CD4-positive, alpha-beta T cell treated with Interleukin-4 for 1 hour (primary cell): ENCODE data around the gene SLCO4A1.

Experiments used
- DNase-seq, 2 donors: peaks; one replicate each; pipeline ENCODE4 v3.0.0-alpha.2; 2020 to 2022

SLCO4A1 gene

GRCh38 chr20:62607366-62608217 lies 34.7 kb upstream of the SLCO4A1 start:
- DNase-seq, result no peak

GRCh38 chr20:62608218-62608565 lies 34.1 kb upstream of the SLCO4A1 start:
- DNase-seq, result no peak

GRCh38 chr20:62609279-62609720 lies 33.0 kb upstream of the SLCO4A1 start:
- DNase-seq, result no peak

DNA sequence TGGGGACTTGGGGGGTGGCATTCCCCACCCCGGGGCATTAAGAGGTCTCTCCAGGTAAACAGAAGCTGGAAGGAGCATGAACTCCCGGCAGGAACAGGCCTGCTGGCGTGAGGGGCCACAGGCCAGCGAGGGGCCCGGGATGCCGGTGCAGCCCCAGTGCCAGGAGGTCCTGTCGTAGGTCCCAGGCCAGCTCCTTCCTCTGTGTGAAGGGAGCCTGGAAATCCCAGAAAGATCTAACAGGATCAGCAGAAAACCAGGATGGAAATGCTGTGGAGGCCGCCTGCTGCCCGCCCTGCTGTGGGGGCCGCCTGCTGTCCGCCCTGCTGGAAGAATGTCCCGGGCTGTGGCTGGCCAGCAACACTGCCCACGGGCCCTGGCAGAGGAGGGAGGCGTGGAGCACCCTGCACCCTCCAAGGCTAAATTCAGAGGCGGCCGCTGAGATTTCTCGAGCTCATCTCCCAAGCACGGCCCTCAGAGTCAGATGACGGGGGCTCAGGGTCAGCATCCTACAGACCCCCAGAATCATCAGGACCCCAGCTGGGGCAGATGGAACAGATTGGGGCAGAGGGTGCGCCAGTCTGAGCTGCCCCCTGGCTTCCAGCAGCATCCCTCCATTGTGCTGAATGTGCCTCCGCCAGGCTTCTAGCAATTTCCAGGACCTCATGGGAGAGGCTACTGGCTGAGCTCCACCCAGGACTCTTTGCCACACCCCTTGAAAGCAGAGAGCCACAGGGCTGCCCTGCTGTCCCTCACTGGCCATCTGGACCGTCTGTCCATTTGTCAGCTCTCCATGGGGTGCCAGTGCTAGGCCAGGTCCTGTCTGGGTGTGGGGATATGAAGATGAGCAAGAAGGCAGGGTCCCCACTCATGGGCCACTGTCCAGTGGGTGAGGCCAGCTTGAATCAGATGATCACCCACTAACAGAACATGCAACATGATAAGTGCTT lies 32.2 kb upstream of the SLCO4A1 start:
- DNase-seq, result no peak

GRCh38 chr20:62611012-62611411 lies 31.3 kb upstream of the SLCO4A1 start:
- DNase-seq, result no peak

- DNase-seq, result no peak
Observed at GRCh38 chr20:62611819-62612218, 30.5 kb upstream of the SLCO4A1 start.

- DNase-seq, result no peak
Observed at GRCh38 chr20:62614085-62614960, 28.0 kb upstream of the SLCO4A1 start.

DNA sequence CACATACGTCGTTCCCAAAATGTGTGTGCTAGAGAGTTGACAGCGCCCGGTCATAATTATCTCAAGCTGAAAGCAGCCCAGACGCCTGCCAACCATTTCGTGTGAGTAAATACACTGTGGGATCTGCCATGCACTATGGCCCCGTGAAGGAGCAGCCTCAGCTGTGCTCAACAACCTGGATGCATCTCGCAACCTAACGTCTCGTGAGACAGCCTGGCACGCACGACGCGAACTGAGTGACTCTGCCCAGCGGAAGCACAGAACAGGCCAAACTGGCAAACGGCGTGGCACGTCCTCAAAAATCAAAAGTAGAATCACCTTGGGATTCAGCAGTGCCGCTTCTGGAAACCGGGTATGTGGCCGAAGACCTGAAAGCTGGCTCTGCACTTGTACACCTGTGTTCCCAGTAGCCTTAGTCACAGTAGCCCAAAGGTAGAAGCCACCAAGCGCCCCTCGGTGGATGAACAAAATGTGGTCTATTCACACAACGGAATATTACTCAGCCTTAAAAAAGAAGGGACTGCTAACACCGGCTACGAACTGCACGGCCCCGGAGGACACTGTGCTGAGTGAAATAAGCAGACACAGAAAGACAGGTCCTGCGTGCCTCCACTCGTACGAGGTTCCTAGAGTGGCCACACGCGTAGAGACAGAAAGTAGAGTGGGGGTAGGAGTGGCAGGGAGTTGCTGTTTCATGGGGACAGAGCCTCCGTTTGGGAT lies 27.2 kb upstream of the SLCO4A1 start:
- no peak for DNase-seq

- no peak for DNase-seq
Observed at GRCh38 chr20:62615750-62616251, 26.5 kb upstream of the SLCO4A1 start.

DNA sequence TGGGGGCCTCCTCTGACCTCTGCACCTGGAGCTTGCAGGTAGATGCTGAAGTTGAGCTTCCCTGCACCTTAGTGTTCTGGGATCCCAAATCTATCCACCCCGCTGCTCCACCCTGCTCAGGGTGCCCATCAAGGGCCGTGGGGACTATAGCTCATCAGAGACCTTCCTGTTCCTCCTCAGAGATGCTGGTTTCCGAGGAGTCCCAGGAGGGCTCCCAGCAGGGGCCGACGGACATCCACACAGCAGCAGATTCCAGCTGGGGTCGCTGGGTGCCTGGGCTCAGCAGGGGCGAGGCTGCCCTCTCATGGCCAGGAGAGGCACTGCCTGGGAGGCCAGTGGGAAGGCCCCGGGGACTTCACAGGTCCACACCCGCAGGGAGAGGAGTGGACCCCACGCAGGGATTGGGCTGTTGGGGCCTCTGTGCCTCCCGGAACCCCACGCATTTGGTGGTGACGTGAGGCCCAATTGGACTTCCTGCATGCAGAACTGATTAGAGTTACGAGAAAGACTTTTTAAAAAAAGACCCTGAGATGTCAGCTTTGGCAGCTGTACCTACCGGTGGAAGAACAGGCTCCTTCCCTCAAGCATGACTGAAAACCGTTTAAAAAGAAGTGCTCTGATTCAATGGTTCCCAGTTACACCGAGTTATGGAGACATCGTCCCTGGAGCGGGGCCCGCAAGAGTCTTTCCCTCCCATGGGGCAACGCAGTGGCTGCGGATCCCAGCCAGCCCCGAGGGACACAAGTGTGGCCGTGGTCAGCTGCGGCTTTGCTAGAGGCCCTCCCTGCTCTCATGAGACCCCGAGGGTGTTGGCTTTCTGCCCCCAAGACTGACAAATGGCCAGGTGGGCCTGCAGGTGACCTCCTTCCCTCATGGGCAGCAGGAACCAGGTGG lies 25.3 kb upstream of the SLCO4A1 start:
- peak; percentile 67 to 73 for DNase-seq

- peak; percentile 50 to 77 for DNase-seq
Observed at GRCh38 chr20:62617711-62618483, 24.4 kb upstream of the SLCO4A1 start.

GRCh38 chr20:62618611-62619529 lies 23.4 kb upstream of the SLCO4A1 start:
- DNase-seq, result peak; percentile 35 to 40

GRCh38 chr20:62620625-62621024 lies 21.7 kb upstream of the SLCO4A1 start:
- no peak for DNase-seq

- DNase-seq, result no peak
Observed at GRCh38 chr20:62621251-62622110, 20.8 kb upstream of the SLCO4A1 start.

DNA sequence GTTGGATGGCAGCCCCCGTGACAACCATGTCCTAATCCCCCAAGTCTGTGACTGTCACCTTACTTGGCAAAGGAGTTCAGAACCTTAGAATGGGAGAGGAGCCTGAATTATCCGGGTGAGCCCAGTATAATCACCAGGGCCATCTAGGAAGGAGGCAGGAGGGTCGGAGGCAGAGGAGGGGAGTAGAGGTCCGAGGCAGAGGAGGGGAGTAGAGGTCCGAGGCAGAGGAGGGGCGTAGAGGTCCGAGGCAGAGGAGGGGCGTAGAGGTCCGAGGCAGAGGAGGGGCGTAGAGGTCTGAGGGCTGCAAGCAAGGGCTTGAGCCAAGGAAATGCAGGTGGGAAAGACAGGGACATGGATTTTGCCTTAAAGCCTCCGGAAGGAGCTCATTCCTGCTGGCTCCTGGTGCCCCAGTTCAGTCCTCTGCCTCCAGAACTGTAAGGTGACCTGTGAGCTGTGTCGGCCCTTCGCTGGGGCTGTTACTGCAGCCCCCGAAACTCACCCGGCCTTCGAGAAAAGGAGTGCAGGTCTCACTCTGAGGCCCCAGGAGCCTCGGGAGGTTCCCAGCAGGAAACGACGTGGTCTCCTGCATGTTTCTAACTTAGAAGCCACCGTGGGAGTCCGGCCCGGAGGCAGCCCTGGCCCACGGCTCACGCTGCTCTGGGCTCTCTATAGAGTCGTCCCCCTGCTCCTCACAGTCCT lies 20.0 kb upstream of the SLCO4A1 start:
- DNase-seq, result no peak

DNA sequence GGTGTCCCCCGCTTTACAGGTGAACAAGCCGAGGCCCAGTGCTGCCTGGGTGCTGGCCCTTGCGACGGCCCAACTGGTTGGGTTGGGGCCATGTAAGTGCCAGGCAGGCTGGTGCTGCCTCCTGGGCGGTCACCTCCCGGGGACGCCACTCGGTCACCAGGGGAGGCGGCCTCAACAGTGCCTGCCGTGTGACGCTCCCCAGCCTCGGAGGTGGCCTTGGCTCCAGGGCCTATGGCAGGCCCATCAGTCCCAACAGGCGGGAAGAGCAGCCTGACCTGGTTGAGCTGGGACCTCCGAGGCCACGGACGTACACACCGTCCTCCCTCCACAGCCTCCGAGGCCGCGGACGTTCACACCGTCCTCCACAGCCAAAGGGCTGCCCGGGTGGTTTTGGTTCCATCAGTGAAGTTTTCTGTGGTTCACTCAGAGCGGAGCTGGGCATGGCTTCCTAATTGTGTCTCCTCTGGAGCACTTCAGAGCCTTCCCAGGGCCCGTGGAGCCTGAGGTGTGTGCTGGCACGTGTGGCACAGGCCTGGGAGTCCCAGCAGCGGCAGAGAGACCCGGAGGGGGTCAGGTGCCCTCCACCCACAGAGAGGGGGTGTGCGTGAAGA lies 19.3 kb upstream of the SLCO4A1 start:
- no peak for DNase-seq
